Neural progenitor cell (in vitro differentiated cells): Measurements from ENCODE around the gene NMUR1. TPM values are rescaled to one million over a fixed set of nuclear protein-coding genes. Genes with fewer than 3 reads are reported as not detected.

ENCODE experiments used
- DNase-seq: peaks from one replicate; pipeline ENCODE4 v3.0.0-alpha.2; 2016; ENCODE audit warnings: low spot score
- H2AFZ ChIP-seq: fragments of 200-600 bp; sonication (generic); replicated peaks from 2 replicates; pipeline ENCODE4 v1.6.1; 2016; ENCODE audit warnings: antibody characterized with exemption
- H3F3A ChIP-seq: fragments of 200-600 bp; sonication (generic); 2 replicates; pipeline ENCODE4 v1.6.1; 2016; ENCODE audit warnings: antibody characterized with exemption, low read depth
- H3K27ac ChIP-seq: fragments of 200-600 bp; sonication (generic); 2 replicates; pipeline ENCODE4 v1.5.1; 2016; ENCODE audit warnings: mild to moderate bottlenecking
- H3K27me3 ChIP-seq: fragments of 200-600 bp; sonication (generic); 2 replicates; pipeline ENCODE4 v1.6.1; 2016; ENCODE audit warnings: mild to moderate bottlenecking, moderate library complexity
- H3K36me3 ChIP-seq: fragments of 200-600 bp; sonication (generic); 2 replicates; pipeline ENCODE4 v1.5.1; 2016
- H3K4me1 ChIP-seq: fragments of 200-600 bp; sonication (generic); 2 replicates; pipeline ENCODE4 v1.6.1; 2016; ENCODE audit warnings: mixed run types
- H3K4me2 ChIP-seq: fragments of 200-600 bp; sonication (generic); 2 replicates; pipeline ENCODE4 v1.6.1; 2016
- H3K4me3 ChIP-seq: fragments of 200-600 bp; sonication (generic); 2 replicates; pipeline ENCODE4 v1.5.1; 2016
- H3K79me2 ChIP-seq: fragments of 200-600 bp; sonication (generic); 2 replicates; pipeline ENCODE4 v1.6.1; 2016; ENCODE audit warnings: low read depth
- H3K9ac ChIP-seq: fragments of 200-600 bp; sonication (generic); 2 replicates; pipeline ENCODE4 v1.6.1; 2016
- H3K9me3 ChIP-seq: fragments of 200-600 bp; sonication (generic); 2 replicates; pipeline ENCODE4 v1.5.1; 2016; ENCODE audit warnings: low read depth
- H4K20me1 ChIP-seq: fragments of 200-600 bp; sonication (generic); 2 replicates; pipeline ENCODE4 v1.6.1; 2016; ENCODE audit warnings: low read depth
- H3K27ac Mint-ChIP-seq: 3 replicates; pipeline ENCODE4 v1.8.0; 2021; ENCODE audit warnings: mixed read lengths
- H3K27me3 Mint-ChIP-seq: 2 replicates; pipeline ENCODE4 v1.8.0; 2022; ENCODE audit warnings: low read depth, mild to moderate bottlenecking, inconsistent platforms, moderate library complexity, mixed read lengths; ENCODE audit not compliant: insufficient read depth
- H3K36me3 Mint-ChIP-seq: 3 replicates; pipeline ENCODE4 v1.8.0; 2021; ENCODE audit warnings: mixed read lengths
- H3K4me1 Mint-ChIP-seq: 3 replicates; pipeline ENCODE4 v1.8.0; 2021; ENCODE audit warnings: mixed read lengths
- H3K4me3 Mint-ChIP-seq: 3 replicates; pipeline ENCODE4 v1.8.0; 2021; ENCODE audit warnings: mild to moderate bottlenecking, moderate library complexity, mixed read lengths
- H3K9me3 Mint-ChIP-seq: 3 replicates; pipeline ENCODE4 v1.8.0; 2020; ENCODE audit warnings: mixed read lengths
- CTCF ChIP-seq: fragments of 200-600 bp; sonication (generic); IDR thresholded peaks from 2 replicates; pipeline ENCODE4 v1.5.1; 2017; ENCODE audit warnings: antibody characterized with exemption, mild to moderate bottlenecking
- EZH2 ChIP-seq: fragments of 200-600 bp; sonication (generic); IDR thresholded peaks from 2 replicates; pipeline ENCODE4 v1.6.1; 2017; ENCODE audit warnings: antibody characterized with exemption, mild to moderate bottlenecking, moderate library complexity
- EZH2phosphoT487 ChIP-seq: fragments of 200-600 bp; sonication (generic); IDR thresholded peaks from 2 replicates; pipeline ENCODE4 v1.6.1; 2017; ENCODE audit warnings: antibody characterized with exemption
- total RNA-seq: library from RNA; depleted of rRNA; stranded (reverse); fragments of >200 nt; gene quantifications from 2 replicates; pipeline ENCODE4 v1.2.3, GENCODE V29; 2015; ENCODE audit warnings: low replicate concordance

Gene NMUR1
- total RNA-seq, 1 donor from 2014 or later, result 0.52 TPM

- peaks cover 31% of the 10 kb centered on the region for H3K27me3 ChIP-seq
- no peak overlapping the region for H3K4me3 Mint-ChIP-seq
- H3K4me1 ChIP-seq, result no peaks in the 10 kb centered on the region
- TF ChIP-seq EZH2phosphoT487, result no peak
- no peak for TF ChIP-seq EZH2
- TF ChIP-seq CTCF, result no peak
- H2AFZ ChIP-seq, result no peak overlapping the region
- no peak overlapping the region for H3K4me2 ChIP-seq
- no peak overlapping the region for H3K27ac ChIP-seq
- H3K4me1 Mint-ChIP-seq, result peaks cover 12% of the 10 kb centered on the region
- no peak overlapping the region for H3K9ac ChIP-seq
- no peaks in the 10 kb centered on the region for H3K36me3 Mint-ChIP-seq
- peaks cover 22% of the 10 kb centered on the region for H3K27me3 Mint-ChIP-seq
- DNase-seq, result no peak
- no peaks in the 10 kb centered on the region for H3K79me2 ChIP-seq
- H3K4me3 ChIP-seq, result no peak overlapping the region
- H3K9me3 Mint-ChIP-seq, result no peaks in the 10 kb centered on the region
- H4K20me1 ChIP-seq, result no peaks in the 10 kb centered on the region
- no peaks in the 10 kb centered on the region for H3K9me3 ChIP-seq
- no peaks in the 10 kb centered on the region for H3K36me3 ChIP-seq
- no peak overlapping the region for H3K27ac Mint-ChIP-seq
- no peaks in the 10 kb centered on the region for H3F3A ChIP-seq
Measured at GRCh38 chr2:231532756-231533035, 2.5 kb upstream of the NMUR1 start.

GRCh38 chr2:231531883-231532755, 1.9 kb upstream of the NMUR1 start:
- peaks cover 23% of the 10 kb centered on the region for H3K27me3 Mint-ChIP-seq
- no peaks in the 10 kb centered on the region for H3F3A ChIP-seq
- TF ChIP-seq EZH2 (no peak), CTCF (no peak), EZH2phosphoT487 (no peak)

GRCh38 chr2:231531466-231531865, 1.2 kb upstream of the NMUR1 start:
- Mint-ChIP-seq H3K4me1 (peaks cover 14% of the 10 kb centered on the region), H3K27me3 (peaks cover 25% of the 10 kb centered on the region), H3K9me3 (no peaks in the 10 kb centered on the region), H3K4me3 (peak overlapping the region; percentile 73), H3K36me3 (no peaks in the 10 kb centered on the region), H3K27ac (no peak overlapping the region)
- no peak overlapping the region for H3K4me2 ChIP-seq
- no peaks in the 10 kb centered on the region for H3F3A ChIP-seq
- H3K9me3 ChIP-seq, result no peaks in the 10 kb centered on the region
- TF ChIP-seq CTCF (no peak), EZH2 (no peak), EZH2phosphoT487 (no peak)
- no peaks in the 10 kb centered on the region for H4K20me1 ChIP-seq
- no peaks in the 10 kb centered on the region for H3K36me3 ChIP-seq
- H3K9ac ChIP-seq, result no peak overlapping the region
- H2AFZ ChIP-seq, result no peak overlapping the region
- no peaks in the 10 kb centered on the region for H3K79me2 ChIP-seq
- no peak overlapping the region for H3K27ac ChIP-seq
- peaks cover 5% of the 10 kb centered on the region for H3K4me1 ChIP-seq
- H3K27me3 ChIP-seq, result peaks cover 31% of the 10 kb centered on the region
- no peak overlapping the region for H3K4me3 ChIP-seq
- DNase-seq, result no peak

More at GRCh38 chr2:231531883-231532755, 1.9 kb upstream of the NMUR1 start:
- Histone ChIP-seq H3K9ac (no peak overlapping the region), H3K36me3 (no peaks in the 10 kb centered on the region), H3K4me1 (no peaks in the 10 kb centered on the region), H3K9me3 (no peaks in the 10 kb centered on the region), H3K79me2 (no peaks in the 10 kb centered on the region), H3K27me3 (peaks cover 31% of the 10 kb centered on the region), H2AFZ (no peak overlapping the region), H3K4me3 (no peak overlapping the region), H3K27ac (no peak overlapping the region), H4K20me1 (no peaks in the 10 kb centered on the region), H3K4me2 (no peak overlapping the region)
- Mint-ChIP-seq H3K9me3 (no peaks in the 10 kb centered on the region), H3K4me3 (no peak overlapping the region), H3K27ac (peak overlapping the region; percentile 78), H3K4me1 (peaks cover 12% of the 10 kb centered on the region), H3K36me3 (no peaks in the 10 kb centered on the region)
- no peak for DNase-seq
